Activated CD8-positive, alpha-beta memory T cell treated with anti-CD3 and anti-CD28 coated beads for 4 hours (primary cell): ENCODE measurements around the gene TSPAN7.

Experiments
- DNase-seq, 2 donors: peaks; one replicate each; pipeline ENCODE4 v3.0.0-alpha.2; 2020; ENCODE audit warnings: low read depth in 2 of 2

TSPAN7 gene

GRCh38 chrX:38682095-38682494, 120.8 kb downstream of the TSPAN7 start:
- DNase-seq: no peak

DNA sequence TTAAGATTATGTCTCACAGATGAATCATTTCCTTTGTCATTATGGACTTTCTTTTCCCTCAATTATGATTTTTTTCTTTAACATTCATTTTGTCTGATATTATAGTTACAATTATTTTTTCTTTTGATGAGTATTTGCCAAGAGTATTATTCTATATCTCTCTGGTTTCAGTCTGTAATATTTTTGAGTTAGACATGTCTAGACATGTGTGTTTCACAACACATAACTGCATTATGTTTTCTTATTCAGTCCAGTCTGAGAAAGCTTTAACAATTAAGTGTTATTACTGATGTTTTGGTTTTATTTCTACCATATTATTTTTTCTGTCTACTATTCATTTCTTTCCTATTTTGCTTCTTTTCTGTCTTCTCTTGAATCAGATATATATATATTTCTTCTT, 131.6 kb downstream of the TSPAN7 start:
- DNase-seq: no peak

- no peak for DNase-seq
Measured at GRCh38 chrX:38694394-38694793, 133.1 kb downstream of the TSPAN7 start.

- DNase-seq: no peak
Measured at GRCh38 chrX:38697461-38697860, 136.1 kb downstream of the TSPAN7 start.

GRCh38 chrX:38699121-38699520, 137.8 kb downstream of the TSPAN7 start:
- no peak for DNase-seq

GRCh38 chrX:38699696-38700095, 138.4 kb downstream of the TSPAN7 start:
- DNase-seq: no peak

GRCh38 chrX:38701073-38701472, 139.7 kb downstream of the TSPAN7 start:
- DNase-seq: no peak

GRCh38 chrX:38704146-38704882, 143.0 kb downstream of the TSPAN7 start:
- DNase-seq: no peak

GRCh38 chrX:38717871-38718270, 156.5 kb downstream of the TSPAN7 start:
- no peak for DNase-seq

- no peak for DNase-seq
Measured at GRCh38 chrX:38718311-38718710, 157.0 kb downstream of the TSPAN7 start.

- DNase-seq: no peak
Measured at GRCh38 chrX:38726612-38727011, 165.3 kb downstream of the TSPAN7 start.

GRCh38 chrX:38727668-38728067, 166.3 kb downstream of the TSPAN7 start:
- no peak for DNase-seq

GRCh38 chrX:38732866-38733265, 171.5 kb downstream of the TSPAN7 start:
- no peak for DNase-seq
